GM19372 (cell line): ENCODE measurements around the gene HOXA5.

ENCODE experiments used
- ATAC-seq: cut with Tn5 transposase; IDR thresholded peaks from one replicate; pipeline ENCODE4 v1.9.1; 2021; ENCODE audit warnings: mild to moderate bottlenecking, low read depth, moderate library complexity; ENCODE audit not compliant: unreplicated experiment

HOXA5 gene

GRCh38 chr7:27111042-27111750, 32.3 kb downstream of the HOXA5 start:
- ATAC-seq = no peak

- no peak for ATAC-seq
Measured at GRCh38 chr7:27110186-27111031, 33.1 kb downstream of the HOXA5 start.

GRCh38 chr7:27109466-27110185, 33.9 kb downstream of the HOXA5 start:
- no peak for ATAC-seq

- no peak for ATAC-seq
Measured at GRCh38 chr7:27108390-27109127, 34.9 kb downstream of the HOXA5 start.

GRCh38 chr7:27107391-27108381, 35.8 kb downstream of the HOXA5 start:
- no peak for ATAC-seq

GRCh38 chr7:27106901-27107240, 36.6 kb downstream of the HOXA5 start:
- no peak for ATAC-seq

GRCh38 chr7:27106181-27106900, 37.1 kb downstream of the HOXA5 start:
- no peak for ATAC-seq

- no peak for ATAC-seq
Measured at GRCh38 chr7:27105301-27106031, 38.0 kb downstream of the HOXA5 start.

- no peak for ATAC-seq
Measured at GRCh38 chr7:27104341-27105058, 39.0 kb downstream of the HOXA5 start.

- ATAC-seq = no peak
Measured at GRCh38 chr7:27103489-27104226, 39.8 kb downstream of the HOXA5 start.

GRCh38 chr7:27102581-27103442, 40.7 kb downstream of the HOXA5 start, which contains the start of gene HOXA2:
Gene HOXA2 (minus strand): TSS chr7:27102683. CDS start chr7:27102500, 183 bp downstream.
- no peak for ATAC-seq

- no peak for ATAC-seq
Measured at GRCh38 chr7:27101957-27102580, 41.4 kb downstream of the HOXA5 start.

GRCh38 chr7:27101171-27101956, 42.1 kb downstream of the HOXA5 start:
- no peak for ATAC-seq

GRCh38 chr7:27100694-27101170, 42.7 kb downstream of the HOXA5 start:
- no peak for ATAC-seq
